Measurements from ENCODE around the gene ABTB1. TPM values are rescaled to one million over a fixed set of nuclear protein-coding genes. Genes with fewer than 3 reads are reported as not detected.

ABTB1 gene
- total RNA-seq, 1 donor from 2014 or later: 16.0 TPM

DNA sequence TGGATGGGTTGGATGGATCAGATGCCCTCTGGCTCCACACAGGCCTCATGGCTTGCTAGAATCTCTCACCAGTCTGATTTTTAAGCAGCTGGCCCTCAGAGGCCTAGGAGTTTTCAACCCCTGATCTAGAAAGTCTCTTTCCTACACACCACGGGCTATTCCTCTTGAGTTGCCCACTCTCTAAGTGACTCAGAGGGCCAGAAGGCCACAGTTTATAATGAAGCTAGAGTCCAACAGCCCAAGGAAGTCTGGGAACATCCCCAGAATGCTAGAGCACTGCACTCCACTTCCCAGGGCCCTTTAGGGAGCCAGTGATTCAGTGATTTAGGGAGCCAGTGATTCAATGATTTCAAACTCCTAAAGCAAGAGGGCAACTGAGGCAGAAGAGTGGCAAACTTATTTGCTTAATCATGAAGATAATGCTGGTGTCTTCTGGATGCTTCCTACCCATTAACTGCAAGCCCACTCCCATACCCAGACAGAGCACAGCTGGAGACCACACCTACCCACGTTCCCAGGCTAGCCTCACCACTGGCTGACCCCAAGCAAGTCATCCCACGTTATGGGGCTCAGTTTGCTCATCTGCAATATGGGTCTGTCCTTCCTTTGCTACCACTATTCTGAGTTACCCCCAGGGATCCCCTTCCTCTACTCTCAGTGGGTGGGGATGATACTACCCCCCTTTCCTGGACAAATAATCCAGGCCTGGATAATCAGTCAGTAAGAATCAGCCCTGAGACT, 36.7 kb downstream of the ABTB1 start:
- H3K36me3 ChIP-seq (ENCODE audit: control insufficient read depth, insufficient read depth, low read length): no peaks in the 10 kb centered on the region
- no peaks in the 10 kb centered on the region for H3K27me3 ChIP-seq (ENCODE audit: control insufficient read depth, insufficient read depth, low read length)
- no peak for DNase-seq (ENCODE audit: low read depth)

DNA sequence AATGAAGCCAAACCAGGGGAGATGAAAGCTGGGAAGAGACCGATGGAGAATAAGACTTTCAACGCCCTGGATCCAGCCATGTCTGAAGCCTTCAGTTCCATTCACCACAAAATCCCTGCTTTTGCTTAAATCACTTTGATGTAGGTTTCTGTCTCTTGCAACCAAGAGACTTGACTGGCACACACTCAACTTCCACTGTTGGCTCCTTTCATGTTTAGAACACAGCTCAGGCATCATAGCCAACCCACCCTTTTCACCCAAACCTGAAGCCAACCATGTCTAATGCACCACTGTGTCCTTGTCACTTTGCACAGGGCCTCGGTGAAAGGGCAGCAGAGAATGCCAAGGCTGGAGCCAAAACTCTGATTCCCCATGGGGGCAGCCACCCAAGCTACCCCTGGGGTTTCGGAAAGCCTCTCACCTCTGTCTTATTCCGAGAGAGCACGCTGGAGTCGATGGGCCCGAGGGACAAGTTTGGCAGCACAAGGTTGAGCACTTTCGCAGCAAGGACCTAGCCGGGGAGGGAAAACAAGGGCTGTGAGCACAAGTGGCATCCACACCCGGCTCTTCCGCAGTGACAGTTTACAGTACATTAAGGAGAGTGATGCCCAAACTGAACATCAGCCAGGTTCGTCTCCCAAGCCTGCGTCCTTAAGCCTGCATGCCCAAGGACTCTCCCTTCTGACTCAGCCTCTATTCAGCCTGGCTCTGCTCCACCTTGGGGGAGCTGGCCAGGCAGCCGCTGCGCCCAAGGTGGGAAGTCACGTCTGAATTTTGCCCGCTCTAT, 37.6 kb downstream of the ABTB1 start:
- TF ChIP-seq, protein P1, sequence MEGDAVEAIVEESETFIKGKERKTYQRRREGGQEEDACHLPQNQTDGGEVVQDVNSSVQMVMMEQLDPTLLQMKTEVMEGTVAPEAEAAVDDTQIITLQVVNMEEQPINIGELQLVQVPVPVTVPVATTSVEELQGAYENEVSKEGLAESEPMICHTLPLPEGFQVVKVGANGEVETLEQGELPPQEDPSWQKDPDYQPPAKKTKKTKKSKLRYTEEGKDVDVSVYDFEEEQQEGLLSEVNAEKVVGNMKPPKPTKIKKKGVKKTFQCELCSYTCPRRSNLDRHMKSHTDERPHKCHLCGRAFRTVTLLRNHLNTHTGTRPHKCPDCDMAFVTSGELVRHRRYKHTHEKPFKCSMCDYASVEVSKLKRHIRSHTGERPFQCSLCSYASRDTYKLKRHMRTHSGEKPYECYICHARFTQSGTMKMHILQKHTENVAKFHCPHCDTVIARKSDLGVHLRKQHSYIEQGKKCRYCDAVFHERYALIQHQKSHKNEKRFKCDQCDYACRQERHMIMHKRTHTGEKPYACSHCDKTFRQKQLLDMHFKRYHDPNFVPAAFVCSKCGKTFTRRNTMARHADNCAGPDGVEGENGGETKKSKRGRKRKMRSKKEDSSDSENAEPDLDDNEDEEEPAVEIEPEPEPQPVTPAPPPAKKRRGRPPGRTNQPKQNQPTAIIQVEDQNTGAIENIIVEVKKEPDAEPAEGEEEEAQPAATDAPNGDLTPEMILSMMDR (IDR thresholded peaks at IDR 0.05; ENCODE audit: insufficient read depth, low read length, poor library complexity, severe bottlenecking): no peak
- no peak for DNase-seq (ENCODE audit: low read depth)
- no peaks in the 10 kb centered on the region for H3K36me3 ChIP-seq (ENCODE audit: control insufficient read depth, insufficient read depth, low read length)
- no peaks in the 10 kb centered on the region for H3K27me3 ChIP-seq (ENCODE audit: control insufficient read depth, insufficient read depth, low read length)
- no peak overlapping the region for H3K4me3 ChIP-seq (ENCODE audit: low read depth, low read length)

More for the DNA sequence above, 36.7 kb downstream of the ABTB1 start:
- H3K4me3 ChIP-seq (ENCODE audit: low read depth, low read length): no peak overlapping the region
- TF ChIP-seq, protein P1 (IDR thresholded peaks at IDR 0.05; ENCODE audit: insufficient read depth, low read length, poor library complexity, severe bottlenecking): no peak

DNA sequence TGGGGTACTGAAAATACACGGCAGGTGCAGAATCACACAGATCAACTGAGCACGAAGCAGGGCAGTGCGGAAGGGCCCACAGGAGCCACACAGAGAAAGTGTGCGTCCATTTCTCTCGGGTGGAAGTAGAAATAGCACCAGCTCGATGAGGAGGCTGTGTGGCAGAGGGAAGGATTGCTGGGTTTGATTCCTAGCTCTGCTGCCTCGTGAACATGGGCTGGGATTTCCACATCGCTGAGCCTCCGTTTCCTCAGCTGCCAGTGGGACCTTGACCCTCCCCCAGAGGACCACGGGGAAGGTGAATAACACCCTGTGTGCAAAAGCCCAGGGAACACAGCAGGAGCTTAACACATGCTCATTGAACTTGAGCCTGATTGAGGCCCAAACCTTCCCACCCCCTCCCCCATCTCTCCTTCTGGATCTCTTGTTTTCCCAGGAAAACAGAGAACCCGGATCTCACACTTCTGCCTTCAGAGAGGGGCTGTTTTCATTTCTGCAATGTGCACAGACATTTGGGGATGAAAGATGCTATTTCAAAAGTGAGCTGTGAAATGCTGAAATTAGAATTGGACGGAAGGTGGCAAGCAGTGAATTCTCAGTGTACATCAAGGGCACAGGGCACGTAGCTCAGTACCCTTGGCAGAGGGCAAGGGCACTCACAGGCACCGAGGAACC, 38.4 kb downstream of the ABTB1 start:
- TF ChIP-seq, protein P1 (IDR thresholded peaks at IDR 0.05; ENCODE audit: insufficient read depth, low read length, poor library complexity, severe bottlenecking): no peak
- Histone ChIP-seq H3K36me3 (ENCODE audit: control insufficient read depth, insufficient read depth, low read length) (no peaks in the 10 kb centered on the region), H3K4me3 (ENCODE audit: low read depth, low read length) (no peak overlapping the region), H3K27me3 (ENCODE audit: control insufficient read depth, insufficient read depth, low read length) (no peaks in the 10 kb centered on the region)
- no peak for DNase-seq (ENCODE audit: low read depth)

DNA sequence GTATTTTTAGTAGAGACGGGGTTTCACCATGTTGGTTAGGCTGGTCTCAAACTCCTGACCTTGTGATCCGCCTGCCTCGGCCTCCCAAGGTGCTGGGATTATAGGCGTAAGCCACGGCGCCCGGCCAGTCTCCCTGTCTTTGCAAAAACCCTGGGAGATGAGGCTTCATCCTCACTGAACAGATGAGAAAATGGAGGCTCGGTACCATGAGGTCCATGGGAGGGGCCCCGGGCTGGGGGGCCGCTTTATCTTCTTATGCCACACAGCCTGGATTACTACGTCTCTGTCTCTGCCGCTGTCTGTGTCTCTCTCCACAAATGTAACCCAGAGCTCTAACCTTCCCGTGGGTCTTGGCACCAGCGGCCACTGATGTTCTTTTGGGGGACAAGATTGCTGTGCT, 39.1 kb downstream of the ABTB1 start:
- DNase-seq (ENCODE audit: low read depth): no peak
- H3K36me3 ChIP-seq (ENCODE audit: control insufficient read depth, insufficient read depth, low read length): no peaks in the 10 kb centered on the region
- H3K27me3 ChIP-seq (ENCODE audit: control insufficient read depth, insufficient read depth, low read length): no peaks in the 10 kb centered on the region
- TF ChIP-seq, protein P1 (IDR thresholded peaks at IDR 0.05; ENCODE audit: insufficient read depth, low read length, poor library complexity, severe bottlenecking): no peak
- H3K4me3 ChIP-seq (ENCODE audit: low read depth, low read length): no peak overlapping the region

DNA sequence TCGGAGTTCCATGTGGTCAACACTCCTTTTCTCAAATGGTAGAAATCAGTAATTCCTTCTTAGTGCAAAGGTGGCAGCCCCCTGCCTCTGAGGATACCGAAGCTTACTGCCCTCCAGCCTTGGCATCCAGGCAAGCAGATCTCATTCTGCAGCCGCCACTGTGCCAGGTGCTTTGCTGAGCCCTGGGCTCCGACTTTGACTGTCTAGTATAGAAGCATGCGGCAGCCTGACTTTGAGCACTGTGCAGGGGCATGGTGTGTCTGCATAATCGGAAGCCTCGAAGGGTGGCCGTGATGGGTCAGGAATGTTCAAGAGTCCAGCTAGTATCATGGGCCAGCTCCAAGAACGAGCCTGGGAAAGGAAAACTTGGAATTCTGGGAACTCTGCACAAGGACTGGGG, 39.7 kb downstream of the ABTB1 start:
- TF ChIP-seq, protein P1 (IDR thresholded peaks at IDR 0.05; ENCODE audit: insufficient read depth, low read length, poor library complexity, severe bottlenecking): no peak
- H3K36me3 ChIP-seq (ENCODE audit: control insufficient read depth, insufficient read depth, low read length): no peaks in the 10 kb centered on the region
- H3K27me3 ChIP-seq (ENCODE audit: control insufficient read depth, insufficient read depth, low read length): no peaks in the 10 kb centered on the region
- no peak for DNase-seq (ENCODE audit: low read depth)
- H3K4me3 ChIP-seq (ENCODE audit: low read depth, low read length): no peak overlapping the region
